AG04449 (cell line): Measurements from ENCODE around the gene FBXL13.
A peak's percentile ranks its signal among the peaks of the same experiment; 100 is the strongest.
"Not testable (repeated sequence)": the region's sequence is repeated elsewhere in the genome, so short reads cannot be mapped to it uniquely, and the experiment has no call there.

Experiments
- CTCF ChIA-PET: fragments of 350-600 bp; formaldehyde crosslinking; extraction: SDS; loops from one replicate; lab custom pipeline; 2021; ENCODE audit warnings: antibody characterized with exemption; lab: Yijun Ruan, JAX
- POLR2A ChIA-PET: fragments of 400-600, 350-600 bp; formaldehyde crosslinking; extraction: SDS; loops from one replicate; lab custom pipeline; 2020; ENCODE audit warnings: antibody characterized with exemption, inconsistent platforms; lab: Yijun Ruan, JAX
- DNase-seq: peaks from one replicate; pipeline ENCODE4 v3.0.0-alpha.2; 2010; ENCODE audit warnings: low read depth, low spot score
- H3K4me3 ChIP-seq: 2 replicates; pipeline ENCODE4 v1.5.1; 2011; ENCODE audit warnings: low read depth, mild to moderate bottlenecking, control low read depth, low read length
- TF ChIP-seq, protein P1 (sequence below): IDR thresholded peaks from one replicate; pipeline ENCODE4 v1.5.1; 2011; ENCODE audit warnings: mild to moderate bottlenecking, moderate library complexity, low read length, control low read depth, inconsistent platforms; ENCODE audit not compliant: insufficient read depth; ENCODE audit errors: missing control alignments

Gene FBXL13

DNA sequence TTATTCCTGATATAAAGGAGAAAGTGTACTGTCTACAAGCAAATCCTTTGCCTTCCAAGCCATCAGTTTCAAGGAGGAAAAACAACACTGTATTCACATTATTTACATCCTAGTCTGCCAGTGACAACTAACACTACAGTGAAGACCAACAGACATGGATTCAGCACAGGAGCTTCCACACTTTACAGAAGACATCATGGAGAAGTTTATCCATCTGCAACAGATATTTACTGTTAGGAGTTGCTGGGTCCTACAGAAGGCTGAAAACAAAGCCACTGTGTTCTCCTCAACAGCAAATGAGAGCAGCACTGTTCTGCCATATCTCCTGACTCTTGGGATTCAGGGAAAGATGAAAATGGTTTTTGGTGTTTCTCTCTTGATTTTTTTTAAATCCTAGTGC lies 42.4 kb upstream of the FBXL13 start:
- TF ChIP-seq, protein P1, sequence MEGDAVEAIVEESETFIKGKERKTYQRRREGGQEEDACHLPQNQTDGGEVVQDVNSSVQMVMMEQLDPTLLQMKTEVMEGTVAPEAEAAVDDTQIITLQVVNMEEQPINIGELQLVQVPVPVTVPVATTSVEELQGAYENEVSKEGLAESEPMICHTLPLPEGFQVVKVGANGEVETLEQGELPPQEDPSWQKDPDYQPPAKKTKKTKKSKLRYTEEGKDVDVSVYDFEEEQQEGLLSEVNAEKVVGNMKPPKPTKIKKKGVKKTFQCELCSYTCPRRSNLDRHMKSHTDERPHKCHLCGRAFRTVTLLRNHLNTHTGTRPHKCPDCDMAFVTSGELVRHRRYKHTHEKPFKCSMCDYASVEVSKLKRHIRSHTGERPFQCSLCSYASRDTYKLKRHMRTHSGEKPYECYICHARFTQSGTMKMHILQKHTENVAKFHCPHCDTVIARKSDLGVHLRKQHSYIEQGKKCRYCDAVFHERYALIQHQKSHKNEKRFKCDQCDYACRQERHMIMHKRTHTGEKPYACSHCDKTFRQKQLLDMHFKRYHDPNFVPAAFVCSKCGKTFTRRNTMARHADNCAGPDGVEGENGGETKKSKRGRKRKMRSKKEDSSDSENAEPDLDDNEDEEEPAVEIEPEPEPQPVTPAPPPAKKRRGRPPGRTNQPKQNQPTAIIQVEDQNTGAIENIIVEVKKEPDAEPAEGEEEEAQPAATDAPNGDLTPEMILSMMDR = no peak
- CTCF ChIA-PET = no interaction called here
- DNase-seq = no peak
- no peak overlapping the region for H3K4me3 ChIP-seq
- POLR2A ChIA-PET = no interaction called here

DNA sequence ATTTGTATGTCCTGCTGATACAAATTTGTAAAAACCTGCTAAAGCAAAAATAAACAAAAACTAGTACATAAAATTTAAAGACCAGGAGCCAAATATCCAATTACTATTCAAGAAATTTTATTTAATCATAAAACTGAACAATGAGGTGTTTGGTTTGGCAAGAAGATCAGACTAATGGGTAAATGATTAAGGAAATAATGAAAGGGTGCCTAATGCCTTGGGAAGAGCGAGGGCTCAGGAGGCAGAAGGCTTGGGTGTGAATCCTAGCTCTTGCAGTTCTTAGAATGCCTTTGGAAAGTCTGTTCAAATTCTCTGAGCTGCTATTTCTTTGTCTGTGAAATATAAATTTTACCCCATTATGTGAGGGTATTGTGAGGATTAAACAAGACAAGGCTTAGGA lies 41.9 kb upstream of the FBXL13 start:
- TF ChIP-seq, protein P1 = no peak
- ChIA-PET POLR2A (no interaction called here), CTCF (no interaction called here)
- no peak overlapping the region for H3K4me3 ChIP-seq
- no peak for DNase-seq

DNA sequence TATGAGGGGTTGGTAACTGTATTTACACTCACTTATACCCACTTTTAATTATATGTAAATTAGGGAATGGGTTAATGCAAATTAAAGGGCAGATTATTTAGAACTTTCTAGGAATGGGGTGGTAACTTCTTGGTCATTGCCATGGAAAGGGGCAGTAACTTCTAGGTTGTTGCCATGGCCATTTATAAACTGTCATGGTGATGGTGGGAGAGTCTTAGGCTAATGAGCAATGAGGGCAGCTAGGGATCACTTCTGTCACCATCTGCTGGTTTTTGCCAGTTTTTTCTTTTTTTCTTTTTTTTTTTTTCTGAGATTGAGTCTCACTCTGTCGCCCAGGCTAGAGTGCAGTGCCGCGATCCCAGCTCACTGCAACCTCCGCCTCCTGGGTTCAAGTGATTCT lies 41.2 kb upstream of the FBXL13 start:
- TF ChIP-seq, protein P1 = no peak
- ChIA-PET POLR2A (no interaction called here), CTCF (no interaction called here)
- no peak for DNase-seq
- no peak overlapping the region for H3K4me3 ChIP-seq

DNA sequence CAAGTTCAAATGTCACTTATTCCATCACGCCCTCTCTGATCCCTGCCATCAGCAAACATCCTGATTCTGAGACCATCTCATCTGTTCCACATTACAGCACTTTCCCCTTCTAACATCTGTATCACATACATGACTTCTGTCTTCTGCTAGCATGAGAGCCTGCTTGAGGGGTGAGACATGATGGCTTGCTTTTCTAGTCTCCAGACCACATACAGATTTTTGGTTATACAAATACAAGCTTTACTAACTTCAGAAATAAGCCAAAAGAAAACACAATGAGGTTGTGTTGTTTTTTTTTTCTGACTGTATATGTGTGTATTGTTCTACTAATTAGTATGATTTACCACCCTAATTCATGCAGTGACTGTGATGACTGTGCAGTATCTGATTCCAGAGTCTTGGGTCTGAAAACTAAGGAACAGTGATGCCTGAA lies 40.0 kb upstream of the FBXL13 start:
- TF ChIP-seq, protein P1 = no peak
- H3K4me3 ChIP-seq = no peak overlapping the region
- DNase-seq = no peak
- ChIA-PET CTCF (interaction anchor here (0.6 kb wide), 1 partner anchor 232 kb away, joined by 4 read pairs; no protein-coding TSS in a partner anchor), POLR2A (no interaction called here)

DNA sequence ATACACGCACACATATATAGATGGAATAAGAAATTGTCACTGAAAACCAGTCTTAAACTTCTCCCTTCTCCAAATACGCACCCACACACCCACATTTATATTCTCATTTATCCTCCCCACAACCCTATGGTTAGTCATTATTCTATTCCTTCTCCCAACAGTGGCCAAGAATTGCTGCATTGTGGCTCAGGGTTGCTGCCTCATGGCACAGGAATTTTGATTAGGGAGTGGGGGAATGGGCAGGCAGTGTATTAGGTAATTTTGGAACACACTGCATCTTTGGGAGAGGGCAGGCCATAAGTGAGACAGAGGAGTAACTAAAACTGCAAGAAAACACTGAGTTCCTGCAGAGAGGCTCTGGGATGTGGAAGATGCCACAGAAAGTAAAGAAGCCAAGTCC lies 38.6 kb upstream of the FBXL13 start:
- ChIA-PET POLR2A (no interaction called here), CTCF (no interaction called here)
- TF ChIP-seq, protein P1 = no peak
- no peak overlapping the region for H3K4me3 ChIP-seq
- peak; percentile 75 for DNase-seq

DNA sequence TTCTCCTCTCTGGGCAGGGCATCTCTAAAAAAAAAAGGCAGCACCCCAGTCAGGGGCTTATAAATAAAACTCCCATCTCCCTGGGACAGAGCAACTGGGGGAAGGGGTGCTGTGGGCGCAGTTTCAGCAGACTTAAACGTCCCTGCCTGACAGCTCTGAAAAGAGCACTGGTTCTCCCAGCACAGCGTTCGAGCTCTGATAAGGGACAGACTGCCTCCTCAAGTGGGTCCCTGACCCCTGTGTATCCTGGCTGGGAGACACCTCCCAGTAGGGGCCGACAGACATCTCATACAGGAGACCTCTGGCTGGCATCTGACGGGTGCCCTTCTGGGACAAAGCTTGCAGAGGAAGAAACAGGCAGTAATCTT lies 32.1 kb upstream of the FBXL13 start:
- CTCF ChIA-PET, H3K4me3 ChIP-seq, DNase-seq, POLR2A ChIA-PET: not testable (repeated sequence)

DNA sequence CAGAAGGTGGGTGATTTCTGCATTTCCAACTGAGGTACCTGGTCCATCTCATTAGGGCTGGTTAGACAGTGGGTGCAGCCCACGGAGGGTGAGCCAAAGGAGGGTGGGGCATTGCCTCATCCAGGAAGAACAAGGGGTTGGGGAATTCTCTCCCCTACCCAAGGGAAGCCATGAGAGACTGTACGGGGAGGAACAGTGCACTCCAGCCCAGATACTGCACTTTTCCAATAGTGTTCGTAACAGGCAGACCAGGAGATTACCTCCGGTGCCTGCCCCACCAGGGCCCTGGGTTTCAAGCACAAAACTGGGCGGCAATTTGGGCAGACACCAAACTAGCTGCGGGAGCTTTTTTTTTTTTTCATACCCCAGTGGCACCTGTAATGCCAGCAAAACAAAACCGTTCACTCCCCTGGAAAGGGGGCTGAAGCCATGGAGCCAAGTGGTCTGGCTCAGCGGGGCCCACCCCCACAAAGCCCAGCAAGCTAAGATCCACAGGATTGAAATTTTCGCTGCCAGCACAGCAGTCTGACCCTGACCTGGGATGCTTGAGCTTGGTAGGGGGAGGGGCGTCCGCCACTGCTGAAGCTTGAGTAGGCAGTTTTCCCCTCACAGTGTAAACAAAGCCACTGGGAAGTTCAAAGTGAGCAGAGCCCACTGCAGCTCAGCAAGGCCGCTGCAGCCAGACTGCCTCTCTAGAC lies 31.6 kb upstream of the FBXL13 start:
- POLR2A ChIA-PET = no interaction called here
- no peak overlapping the region for H3K4me3 ChIP-seq
- CTCF ChIA-PET = no interaction called here
- no peak for DNase-seq
- TF ChIP-seq, protein P1 = no peak
